Measurements from ENCODE around the gene NUDT22. TPM values are rescaled to one million over a fixed set of nuclear protein-coding genes. Genes with fewer than 3 reads are reported as not detected.

The NUDT22 gene
- total RNA-seq (100 to 1,000 TPM in 1 of 2 experiments, 10 to 100 TPM in 1; 83.9 to 101 TPM), polyA plus RNA-seq (10 to 100 TPM; 38.1 to 69.6 TPM)

DNA sequence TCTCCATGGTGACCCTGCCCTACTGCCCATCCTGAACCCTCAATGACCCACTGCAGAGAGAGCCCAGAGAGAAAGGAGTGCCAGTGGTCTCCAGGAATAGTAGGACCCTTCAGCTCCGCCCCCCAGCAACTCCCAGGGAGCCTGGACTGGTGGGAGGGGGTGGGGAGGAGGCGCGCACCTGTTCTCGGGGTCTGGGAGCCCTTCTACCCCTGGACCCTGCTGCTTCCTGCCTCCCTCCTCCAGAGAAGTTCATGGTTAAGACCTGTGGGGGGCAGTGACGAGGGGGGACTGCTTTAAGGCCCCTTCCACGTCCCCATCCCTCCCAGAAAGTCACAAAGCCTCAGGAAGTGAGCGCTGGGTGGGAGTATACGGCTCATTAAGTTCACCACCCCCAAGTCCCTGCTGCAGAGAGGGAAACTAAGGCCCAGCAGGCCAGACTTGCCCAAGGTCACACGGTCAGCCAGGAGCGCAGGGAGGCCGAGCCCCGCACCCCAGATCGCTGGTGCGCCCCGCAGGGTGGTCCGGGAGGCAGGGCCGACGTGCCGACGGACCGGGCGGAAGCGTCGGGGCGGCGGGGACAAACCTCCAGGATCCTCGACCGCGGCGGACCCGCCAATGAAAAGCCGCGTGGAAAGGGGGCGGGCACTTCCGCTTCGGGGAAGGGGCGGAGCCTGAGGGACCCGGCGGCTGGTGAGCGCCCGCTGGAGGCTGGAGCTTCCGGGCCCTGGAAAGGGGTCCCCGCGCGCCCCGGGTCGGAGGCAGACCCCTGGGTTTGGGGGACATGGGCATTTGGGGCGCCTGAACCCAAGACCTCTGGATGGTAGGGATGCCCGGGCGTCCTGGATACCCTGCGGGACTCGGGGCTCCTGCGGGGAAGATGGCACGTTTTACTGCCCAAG, at the start of gene NUDT22, which contains the start of gene TRPT1:
Gene NUDT22, plus strand, starts transcription at position 667 of the 899 bp plus-strand sequence. CDS start 379 bp downstream, outside the sequence.
Gene TRPT1, minus strand, starts transcription at position 579 of the 899 bp plus-strand sequence. Its CDS starts 326 bp downstream, at position 253.
- ChIA-PET POLR2A (ENCODE audit: partially characterized antibody) (interaction anchor here (0.7 to 38.9 kb wide), 17 partner anchors 14 to 387 kb away, joined by 3 to 937 read pairs (median 11); partner anchors contain the start of genes BAD, ESRRA, FERMT3 and FKBP2), CTCF (ENCODE audit: partially characterized antibody) (interaction anchor here (1.1 to 18.8 kb wide), 10 partner anchors 11 to 77 kb away, joined by 3 to 207 read pairs (median 4); partner anchors contain the start of genes CATSPERZ, ESRRA and FERMT3)
- Histone ChIP-seq H3K27me3 (ENCODE audit: insufficient read depth, low read length) (no peaks in the 10 kb centered on the region), H3K27ac (ENCODE audit: low read depth, low read length) (peak within 1 kb of the TSS; percentile 77), H3K4me3 (ENCODE audit: low read length in 2 of 2) (peak within 1 kb of the TSS; percentile 86 to 94), H3K36me3 (ENCODE audit: insufficient read depth, low read length) (peaks cover 16% of the 10 kb centered on the region), H3K9me3 (ENCODE audit: control insufficient read depth in 1 of 2, low read length in 2 of 2) (no peaks in the 10 kb centered on the region), H3K4me1 (ENCODE audit: insufficient read depth, low read length) (peaks cover 43% of the 10 kb centered on the region)
- DNase-seq, result peak; percentile 82 to 88 (median 85)
- Mint-ChIP-seq H3K4me1 (peaks cover 13 to 50% (median 28%) of the 10 kb centered on the region in 4 donors), H3K9me3 (no peaks in the 10 kb centered on the region), H3K4me3 (peak within 1 kb of the TSS; percentile 89 to 94 (median 92)), H3K27me3 (no peaks in the 10 kb centered on the region), H3K27ac (peak within 1 kb of the TSS; percentile 88 to 97 (median 93)), H3K36me3 (peaks cover 0 to 16% of the 10 kb centered on the region in 2 donors)
- intact Hi-C loops (cut with micrococcal nuclease), result loop anchor here (1.0 kb wide), 4 partner anchors 8 to 40 kb away; partner anchors contain the start of genes FKBP2, STIP1 and VEGFB

- ChIA-PET POLR2A (ENCODE audit: partially characterized antibody) (interaction anchor here (2.2 kb wide), 1 partner anchor 9 kb away, joined by 10 read pairs; the partner anchor contains the start of gene STIP1), CTCF (ENCODE audit: partially characterized antibody) (interaction anchor here (0.6 to 1.1 kb wide), 2 partner anchors 29 to 252 kb away, joined by 3 read pairs; no protein-coding TSS in a partner anchor)
- intact Hi-C loops (cut with micrococcal nuclease), result no loop called here
- Mint-ChIP-seq H3K36me3 (peaks cover 0 to 4% of the 10 kb centered on the region in 2 donors), H3K4me3 (no peak overlapping the region), H3K27ac (peak overlapping the region in 4 of 7 donors; percentile 25 to 88 (median 56)), H3K9me3 (peaks cover 0 to 1% (median 0%) of the 10 kb centered on the region in 8 donors), H3K27me3 (no peaks in the 10 kb centered on the region), H3K4me1 (peaks cover 5 to 14% (median 11%) of the 10 kb centered on the region in 4 donors)
- Histone ChIP-seq H3K4me1 (ENCODE audit: insufficient read depth, low read length) (peaks cover 8% of the 10 kb centered on the region), H3K36me3 (ENCODE audit: insufficient read depth, low read length) (no peaks in the 10 kb centered on the region), H3K4me3 (ENCODE audit: low read length in 2 of 2) (no peak overlapping the region), H3K27me3 (ENCODE audit: insufficient read depth, low read length) (no peaks in the 10 kb centered on the region), H3K9me3 (ENCODE audit: control insufficient read depth in 1 of 2, low read length in 2 of 2) (no peaks in the 10 kb centered on the region), H3K27ac (ENCODE audit: low read depth, low read length) (no peak overlapping the region)
- DNase-seq, result no peak
Observed at GRCh38 chr11:64176751-64177150, 49.3 kb upstream of the NUDT22 start.

GRCh38 chr11:64178203-64178602, 47.9 kb upstream of the NUDT22 start:
- no peak overlapping the region for H3K27ac Mint-ChIP-seq
- CTCF ChIA-PET (ENCODE audit: partially characterized antibody), result no interaction called here

DNA sequence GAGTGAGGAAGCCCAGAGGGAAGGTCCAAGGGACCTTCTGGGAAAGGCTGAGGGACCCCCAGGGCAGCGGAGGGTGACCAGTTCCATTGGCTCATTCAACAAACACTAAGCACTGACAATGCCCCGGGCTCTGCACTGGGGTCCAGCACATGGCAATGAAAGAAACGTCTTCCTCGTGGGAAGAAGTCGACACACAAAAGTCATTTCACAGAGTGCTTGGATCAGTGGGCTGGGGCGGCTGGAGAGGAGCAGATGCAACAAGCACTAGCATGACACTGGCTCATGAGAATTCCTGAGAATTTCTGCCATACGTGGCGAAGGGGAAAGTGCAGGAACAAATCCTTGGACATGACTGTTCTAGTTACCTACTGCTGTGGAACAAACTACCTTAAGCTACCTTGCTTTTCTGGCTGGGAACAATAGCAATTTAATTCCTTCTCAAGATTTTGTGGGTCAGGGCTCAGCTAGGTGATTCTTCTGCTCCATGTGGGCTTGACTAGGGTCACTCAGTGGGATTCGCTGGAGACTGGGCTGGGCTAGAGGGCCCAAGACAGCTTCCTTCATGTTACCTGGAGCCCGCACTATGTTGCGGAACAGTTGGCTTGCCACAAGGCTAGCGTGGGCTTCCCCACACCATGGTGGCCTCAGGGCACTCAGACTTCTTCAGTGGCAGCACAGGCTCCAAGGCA, 47.0 kb upstream of the NUDT22 start:
- CTCF ChIA-PET (ENCODE audit: partially characterized antibody), result interaction anchor here (1.3 kb wide), 1 partner anchor 27 kb away, joined by 3 read pairs; no protein-coding TSS in a partner anchor
- POLR2A ChIA-PET (ENCODE audit: partially characterized antibody), result no interaction called here
- Histone ChIP-seq H3K27ac (ENCODE audit: low read depth, low read length) (no peak overlapping the region), H3K27me3 (ENCODE audit: insufficient read depth, low read length) (no peaks in the 10 kb centered on the region), H3K36me3 (ENCODE audit: insufficient read depth, low read length) (no peaks in the 10 kb centered on the region), H3K9me3 (ENCODE audit: control insufficient read depth in 1 of 2, low read length in 2 of 2) (no peaks in the 10 kb centered on the region), H3K4me1 (ENCODE audit: insufficient read depth, low read length) (peaks cover 17% of the 10 kb centered on the region), H3K4me3 (ENCODE audit: low read length in 2 of 2) (no peak overlapping the region)
- Mint-ChIP-seq H3K4me3 (no peak overlapping the region), H3K36me3 (peaks cover 0 to 2% of the 10 kb centered on the region in 2 donors), H3K27ac (no peak overlapping the region), H3K4me1 (peaks cover 7 to 29% (median 21%) of the 10 kb centered on the region in 4 donors), H3K27me3 (no peaks in the 10 kb centered on the region), H3K9me3 (peaks cover 0 to 1% (median 0%) of the 10 kb centered on the region in 8 donors)
- intact Hi-C loops (cut with micrococcal nuclease), result no loop called here
- DNase-seq, result no peak

More at GRCh38 chr11:64178203-64178602, 47.9 kb upstream of the NUDT22 start:
- H3K4me3 ChIP-seq (ENCODE audit: low read length in 2 of 2), result no peak overlapping the region
- peaks cover 0 to 4% of the 10 kb centered on the region in 2 donors for H3K36me3 Mint-ChIP-seq
- POLR2A ChIA-PET (ENCODE audit: partially characterized antibody), result no interaction called here
- H3K27ac ChIP-seq (ENCODE audit: low read depth, low read length), result no peak overlapping the region
- no peaks in the 10 kb centered on the region for H3K9me3 ChIP-seq (ENCODE audit: control insufficient read depth in 1 of 2, low read length in 2 of 2)
- DNase-seq, result no peak
- intact Hi-C loops (cut with micrococcal nuclease), result no loop called here
- no peak overlapping the region for H3K4me3 Mint-ChIP-seq
- peaks cover 0 to 1% (median 0%) of the 10 kb centered on the region in 8 donors for H3K9me3 Mint-ChIP-seq
- no peaks in the 10 kb centered on the region for H3K36me3 ChIP-seq (ENCODE audit: insufficient read depth, low read length)
- no peaks in the 10 kb centered on the region for H3K27me3 Mint-ChIP-seq
- H3K4me1 Mint-ChIP-seq, result peaks cover 7 to 22% (median 16%) of the 10 kb centered on the region in 4 donors
- H3K27me3 ChIP-seq (ENCODE audit: insufficient read depth, low read length), result no peaks in the 10 kb centered on the region
- H3K4me1 ChIP-seq (ENCODE audit: insufficient read depth, low read length), result peaks cover 8% of the 10 kb centered on the region

DNA sequence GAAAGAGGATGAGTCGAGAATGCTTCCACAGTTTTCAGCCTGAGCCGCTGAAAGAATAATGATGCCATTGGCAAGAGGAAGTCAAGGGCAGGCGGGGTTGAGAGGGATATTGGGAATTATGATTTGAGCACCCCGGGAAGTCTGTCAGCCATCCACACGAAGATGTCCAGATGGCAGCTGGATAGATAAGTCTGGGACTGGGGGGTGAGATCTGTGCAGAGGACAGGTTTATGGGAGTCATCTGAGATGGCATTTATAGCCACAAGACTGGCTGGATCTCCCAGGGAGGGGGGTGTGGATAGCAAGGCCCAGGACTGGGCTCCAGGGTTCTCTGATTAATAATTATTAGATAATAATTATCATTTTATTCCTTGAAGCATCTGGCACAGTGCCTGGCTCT, 45.2 kb upstream of the NUDT22 start:
- POLR2A ChIA-PET (ENCODE audit: partially characterized antibody), result interaction anchor here (1.1 kb wide), 1 partner anchor 23 kb away, joined by 3 read pairs; no protein-coding TSS in a partner anchor
- Histone ChIP-seq H3K27me3 (ENCODE audit: insufficient read depth, low read length) (no peaks in the 10 kb centered on the region), H3K4me1 (ENCODE audit: insufficient read depth, low read length) (peaks cover 27% of the 10 kb centered on the region), H3K27ac (ENCODE audit: low read depth, low read length) (no peak overlapping the region), H3K4me3 (ENCODE audit: low read length in 2 of 2) (no peak overlapping the region), H3K9me3 (ENCODE audit: control insufficient read depth in 1 of 2, low read length in 2 of 2) (no peaks in the 10 kb centered on the region), H3K36me3 (ENCODE audit: insufficient read depth, low read length) (no peaks in the 10 kb centered on the region)
- no peak for DNase-seq
- peaks cover 0 to 2% (median 0%) of the 10 kb centered on the region in 8 donors for H3K9me3 Mint-ChIP-seq
- intact Hi-C loops (cut with micrococcal nuclease), result no loop called here
- H3K4me3 Mint-ChIP-seq, result no peak overlapping the region
- H3K27ac Mint-ChIP-seq, result no peak overlapping the region
- no peaks in the 10 kb centered on the region for H3K27me3 Mint-ChIP-seq
- H3K4me1 Mint-ChIP-seq, result peaks cover 13 to 41% (median 27%) of the 10 kb centered on the region in 4 donors
- peaks cover 0 to 4% of the 10 kb centered on the region in 2 donors for H3K36me3 Mint-ChIP-seq
- CTCF ChIA-PET (ENCODE audit: partially characterized antibody), result interaction anchor here (1.1 to 2.0 kb wide), 3 partner anchors 27 to 181 kb away, joined by 3 to 8 read pairs (median 3); partner anchors contain the start of gene CATSPERZ

DNA sequence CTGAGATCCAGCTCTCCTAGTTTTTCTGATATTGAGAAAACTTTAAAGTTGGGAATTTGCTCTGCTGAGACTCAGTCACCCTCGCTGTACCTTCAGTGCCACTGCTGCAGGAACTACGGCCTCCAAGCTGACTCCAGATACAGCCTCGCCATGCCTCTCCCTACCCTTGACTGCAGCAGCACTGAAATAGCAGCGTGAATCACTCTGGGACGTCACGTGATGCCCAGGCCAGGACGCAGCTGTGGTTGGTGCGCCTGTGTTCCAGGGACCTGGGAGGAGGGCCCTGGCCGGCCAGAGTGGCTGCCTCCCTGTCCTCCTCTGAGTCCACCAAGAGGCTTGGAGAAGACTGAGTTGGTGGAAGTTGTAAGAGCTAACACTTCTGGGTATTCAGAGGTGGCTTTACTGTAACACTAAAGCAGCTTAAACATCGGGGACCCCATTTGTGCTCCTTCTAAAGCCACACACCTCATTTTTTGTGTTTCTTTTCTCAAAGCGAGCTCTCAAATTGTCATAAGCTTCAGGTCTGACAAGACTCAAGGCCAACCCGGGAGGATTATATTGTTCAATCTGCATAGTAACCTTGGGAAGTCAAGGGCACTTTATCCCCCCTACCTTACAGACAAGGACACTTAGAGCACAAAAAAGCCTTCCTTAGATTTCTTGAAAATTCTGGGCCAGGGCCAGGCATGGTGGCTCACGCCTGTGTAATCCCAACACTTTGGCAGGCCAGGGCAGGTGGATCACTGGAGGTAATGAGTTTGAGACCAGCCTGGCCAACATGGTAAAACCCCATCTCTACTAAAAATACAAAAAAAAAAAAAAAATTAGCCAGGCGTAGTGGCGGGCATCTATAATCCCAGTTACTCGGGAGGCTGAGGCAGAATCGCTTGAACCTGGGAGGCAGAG, 44.3 kb upstream of the NUDT22 start:
- Histone ChIP-seq H3K4me3 (ENCODE audit: low read length in 2 of 2) (no peak overlapping the region), H3K4me1 (ENCODE audit: insufficient read depth, low read length) (peaks cover 24% of the 10 kb centered on the region), H3K27ac (ENCODE audit: low read depth, low read length) (no peak overlapping the region), H3K27me3 (ENCODE audit: insufficient read depth, low read length) (no peaks in the 10 kb centered on the region), H3K36me3 (ENCODE audit: insufficient read depth, low read length) (no peaks in the 10 kb centered on the region), H3K9me3 (ENCODE audit: control insufficient read depth in 1 of 2, low read length in 2 of 2) (no peaks in the 10 kb centered on the region)
- H3K4me3 Mint-ChIP-seq, result peak overlapping the region in 1 of 8 donors; percentile 18
- DNase-seq, result no peak
- H3K27me3 Mint-ChIP-seq, result no peaks in the 10 kb centered on the region
- peaks cover 0 to 6% of the 10 kb centered on the region in 2 donors for H3K36me3 Mint-ChIP-seq
- CTCF ChIA-PET (ENCODE audit: partially characterized antibody), result interaction anchor here (0.6 to 2.0 kb wide), 6 partner anchors 23 to 181 kb away, joined by 3 to 8 read pairs (median 4); partner anchors contain the start of gene CATSPERZ
- POLR2A ChIA-PET (ENCODE audit: partially characterized antibody), result interaction anchor here (0.8 kb wide), 1 partner anchor 25 kb away, joined by 3 read pairs; the partner anchor contains the start of gene FERMT3
- intact Hi-C loops (cut with micrococcal nuclease), result no loop called here
- peak overlapping the region in 2 of 7 donors; percentile 46 to 47 for H3K27ac Mint-ChIP-seq
- H3K4me1 Mint-ChIP-seq, result peaks cover 11 to 42% (median 24%) of the 10 kb centered on the region in 4 donors
- H3K9me3 Mint-ChIP-seq, result peaks cover 0 to 3% (median 0%) of the 10 kb centered on the region in 8 donors
